ENCODE measurements around the gene LUC7L3.
A peak's percentile ranks its signal among the peaks of the same experiment; 100 is the strongest.

The LUC7L3 gene

GRCh38 chr17:50781167-50781566 lies 61.8 kb downstream of the LUC7L3 start:
- Histone ChIP-seq H3K27ac (ENCODE audit: low read depth, low read length) (no peak overlapping the region), H3K27me3 (ENCODE audit: low read length) (no peaks in the 10 kb centered on the region), H3K4me3 (ENCODE audit: insufficient read depth, low read length, poor library complexity, severe bottlenecking) (no peak overlapping the region), H3K79me2 (ENCODE audit: insufficient read depth, low read length) (no peaks in the 10 kb centered on the region), H4K20me1 (ENCODE audit: low read depth, low read length) (no peaks in the 10 kb centered on the region), H3K9me2 (replicated peaks; ENCODE audit: insufficient read depth, low read length) (no peaks in the 10 kb centered on the region), H3K9me3 (ENCODE audit: insufficient read depth, low read length) (no peaks in the 10 kb centered on the region), H3K9ac (ENCODE audit: low read length) (no peak overlapping the region), H2AFZ (ENCODE audit: low read depth, low read length, severe bottlenecking) (no peak overlapping the region), H3F3A (ENCODE audit: insufficient read depth) (no peaks in the 10 kb centered on the region), H3K4me2 (ENCODE audit: low read depth, low read length, poor library complexity, severe bottlenecking) (no peak overlapping the region), H3K36me3 (ENCODE audit: low read length) (no peaks in the 10 kb centered on the region)
- TF ChIP-seq, protein P1, sequence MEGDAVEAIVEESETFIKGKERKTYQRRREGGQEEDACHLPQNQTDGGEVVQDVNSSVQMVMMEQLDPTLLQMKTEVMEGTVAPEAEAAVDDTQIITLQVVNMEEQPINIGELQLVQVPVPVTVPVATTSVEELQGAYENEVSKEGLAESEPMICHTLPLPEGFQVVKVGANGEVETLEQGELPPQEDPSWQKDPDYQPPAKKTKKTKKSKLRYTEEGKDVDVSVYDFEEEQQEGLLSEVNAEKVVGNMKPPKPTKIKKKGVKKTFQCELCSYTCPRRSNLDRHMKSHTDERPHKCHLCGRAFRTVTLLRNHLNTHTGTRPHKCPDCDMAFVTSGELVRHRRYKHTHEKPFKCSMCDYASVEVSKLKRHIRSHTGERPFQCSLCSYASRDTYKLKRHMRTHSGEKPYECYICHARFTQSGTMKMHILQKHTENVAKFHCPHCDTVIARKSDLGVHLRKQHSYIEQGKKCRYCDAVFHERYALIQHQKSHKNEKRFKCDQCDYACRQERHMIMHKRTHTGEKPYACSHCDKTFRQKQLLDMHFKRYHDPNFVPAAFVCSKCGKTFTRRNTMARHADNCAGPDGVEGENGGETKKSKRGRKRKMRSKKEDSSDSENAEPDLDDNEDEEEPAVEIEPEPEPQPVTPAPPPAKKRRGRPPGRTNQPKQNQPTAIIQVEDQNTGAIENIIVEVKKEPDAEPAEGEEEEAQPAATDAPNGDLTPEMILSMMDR (IDR thresholded peaks at IDR 0.05; ENCODE audit: insufficient read depth, low read length, poor library complexity, severe bottlenecking): no peak
- TF ChIP-seq EZH2phosphoT487 (conservative IDR thresholded peaks at IDR 0.05; ENCODE audit: low read length): no peak

DNA sequence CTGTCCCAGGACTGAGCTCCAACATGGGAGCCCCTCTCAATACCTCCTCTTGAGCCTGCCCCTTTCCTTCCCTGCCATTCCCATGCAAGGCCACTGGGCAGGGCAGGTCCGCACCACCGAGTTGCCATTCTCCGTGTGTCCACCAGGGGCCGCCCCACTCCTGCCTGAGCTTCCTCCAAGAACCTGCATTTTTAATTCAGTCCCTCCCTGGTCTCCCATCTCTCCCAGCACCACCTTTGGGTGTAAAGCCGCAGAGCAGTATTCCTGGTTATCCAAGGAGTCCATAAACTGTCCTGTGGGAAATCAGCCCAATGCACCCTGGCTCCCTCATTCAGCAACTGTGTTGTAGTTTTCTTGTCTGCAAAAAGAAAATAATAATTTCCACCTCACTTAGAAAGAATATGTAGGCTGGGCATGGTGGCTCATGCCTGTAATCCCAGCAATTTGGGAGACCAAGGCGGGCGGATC lies 63.8 kb downstream of the LUC7L3 start:
- no peak overlapping the region for H3K27ac ChIP-seq (ENCODE audit: low read depth, low read length)
- no peaks in the 10 kb centered on the region for H4K20me1 ChIP-seq (ENCODE audit: low read depth, low read length)
- H3K79me2 ChIP-seq (ENCODE audit: insufficient read depth, low read length): no peaks in the 10 kb centered on the region
- no peak overlapping the region for H3K4me2 ChIP-seq (ENCODE audit: low read depth, low read length, poor library complexity, severe bottlenecking)
- TF ChIP-seq, protein P1 (IDR thresholded peaks at IDR 0.05; ENCODE audit: insufficient read depth, low read length, poor library complexity, severe bottlenecking): peak; percentile 95
- TF ChIP-seq EZH2phosphoT487 (conservative IDR thresholded peaks at IDR 0.05; ENCODE audit: low read length): no peak
- H3K27me3 ChIP-seq (ENCODE audit: low read length): no peaks in the 10 kb centered on the region
- H3K9ac ChIP-seq (ENCODE audit: low read length): no peak overlapping the region
- H3K9me2 ChIP-seq (replicated peaks; ENCODE audit: insufficient read depth, low read length): no peaks in the 10 kb centered on the region
- H3K9me3 ChIP-seq (ENCODE audit: insufficient read depth, low read length): no peaks in the 10 kb centered on the region
- no peaks in the 10 kb centered on the region for H3F3A ChIP-seq (ENCODE audit: insufficient read depth)
- no peaks in the 10 kb centered on the region for H3K36me3 ChIP-seq (ENCODE audit: low read length)
- no peak overlapping the region for H3K4me3 ChIP-seq (ENCODE audit: insufficient read depth, low read length, poor library complexity, severe bottlenecking)
- no peak overlapping the region for H2AFZ ChIP-seq (ENCODE audit: low read depth, low read length, severe bottlenecking)

GRCh38 chr17:50783905-50784304 lies 64.5 kb downstream of the LUC7L3 start:
- Histone ChIP-seq H3K27ac (ENCODE audit: low read depth, low read length) (no peak overlapping the region), H2AFZ (ENCODE audit: low read depth, low read length, severe bottlenecking) (no peak overlapping the region), H3K4me2 (ENCODE audit: low read depth, low read length, poor library complexity, severe bottlenecking) (no peak overlapping the region), H3K9me3 (ENCODE audit: insufficient read depth, low read length) (no peaks in the 10 kb centered on the region), H4K20me1 (ENCODE audit: low read depth, low read length) (no peaks in the 10 kb centered on the region), H3F3A (ENCODE audit: insufficient read depth) (no peaks in the 10 kb centered on the region), H3K4me3 (ENCODE audit: insufficient read depth, low read length, poor library complexity, severe bottlenecking) (no peak overlapping the region), H3K9ac (ENCODE audit: low read length) (no peak overlapping the region), H3K27me3 (ENCODE audit: low read length) (no peaks in the 10 kb centered on the region), H3K79me2 (ENCODE audit: insufficient read depth, low read length) (no peaks in the 10 kb centered on the region), H3K36me3 (ENCODE audit: low read length) (no peaks in the 10 kb centered on the region), H3K9me2 (replicated peaks; ENCODE audit: insufficient read depth, low read length) (no peaks in the 10 kb centered on the region)
- TF ChIP-seq, protein P1 (IDR thresholded peaks at IDR 0.05; ENCODE audit: insufficient read depth, low read length, poor library complexity, severe bottlenecking): no peak
- no peak for TF ChIP-seq EZH2phosphoT487 (conservative IDR thresholded peaks at IDR 0.05; ENCODE audit: low read length)

All from SU-DHL-6 (cell line).